Stimulated activated naive CD8-positive, alpha-beta T cell treated with anti-CD3 and anti-CD28 coated beads, Interleukin-15, Interleukin-2, amounts not matched to agents 100 U/mL and 50 U/mL, for 24 hours (primary cell): ENCODE results near the gene BGN.

ENCODE experiments used
- ATAC-seq: fragments of 150-1000 bp; cut with Tn5 transposase; one replicate; pipeline ENCODE4 v1.10.0; 2021
- DNase-seq: peaks from one replicate; pipeline ENCODE4 v3.0.0; 2021

BGN gene

DNA sequence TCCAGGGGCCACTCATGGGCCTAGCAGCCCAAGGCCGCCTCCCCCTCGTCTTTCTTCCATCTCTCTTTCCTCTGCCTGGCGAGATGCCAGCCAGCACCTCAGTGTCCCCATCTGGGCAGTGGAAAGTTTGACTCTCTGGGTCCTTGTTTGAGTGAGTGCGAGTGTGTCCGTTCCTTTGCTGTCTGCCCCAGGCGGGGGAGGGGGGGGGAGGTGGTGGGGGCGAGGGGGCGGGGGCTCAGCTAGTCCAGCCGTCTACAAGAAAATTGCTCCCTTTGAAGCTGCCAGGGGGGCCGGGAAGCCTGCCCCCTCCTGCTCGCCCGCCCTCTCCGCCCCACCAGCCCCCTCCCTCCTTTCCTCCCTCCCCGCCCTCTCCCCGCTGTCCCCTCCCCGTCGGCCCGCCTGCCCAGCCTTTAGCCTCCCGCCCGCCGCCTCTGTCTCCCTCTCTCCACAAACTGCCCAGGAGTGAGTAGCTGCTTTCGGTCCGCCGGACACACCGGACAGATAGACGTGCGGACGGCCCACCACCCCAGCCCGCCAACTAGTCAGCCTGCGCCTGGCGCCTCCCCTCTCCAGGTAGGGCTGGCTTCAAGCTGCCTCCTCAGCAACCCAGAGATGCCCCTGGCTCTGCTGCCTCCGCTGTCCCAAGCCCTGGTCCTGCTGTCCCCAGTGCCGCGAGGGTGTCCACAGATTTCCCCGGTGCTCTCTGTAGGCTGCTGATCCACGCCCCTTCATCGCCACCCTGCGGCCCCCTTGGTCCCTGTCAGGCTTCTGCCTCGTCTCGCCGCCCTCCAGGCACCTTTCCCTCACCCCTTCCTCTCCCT, at the start of gene BGN:
Gene BGN (plus strand): TSS at position 440 of the 821 bp plus-strand sequence. CDS start 9,652 bp downstream, outside the sequence.
- DNase-seq = peak; percentile 7
- ATAC-seq = no peak

DNA sequence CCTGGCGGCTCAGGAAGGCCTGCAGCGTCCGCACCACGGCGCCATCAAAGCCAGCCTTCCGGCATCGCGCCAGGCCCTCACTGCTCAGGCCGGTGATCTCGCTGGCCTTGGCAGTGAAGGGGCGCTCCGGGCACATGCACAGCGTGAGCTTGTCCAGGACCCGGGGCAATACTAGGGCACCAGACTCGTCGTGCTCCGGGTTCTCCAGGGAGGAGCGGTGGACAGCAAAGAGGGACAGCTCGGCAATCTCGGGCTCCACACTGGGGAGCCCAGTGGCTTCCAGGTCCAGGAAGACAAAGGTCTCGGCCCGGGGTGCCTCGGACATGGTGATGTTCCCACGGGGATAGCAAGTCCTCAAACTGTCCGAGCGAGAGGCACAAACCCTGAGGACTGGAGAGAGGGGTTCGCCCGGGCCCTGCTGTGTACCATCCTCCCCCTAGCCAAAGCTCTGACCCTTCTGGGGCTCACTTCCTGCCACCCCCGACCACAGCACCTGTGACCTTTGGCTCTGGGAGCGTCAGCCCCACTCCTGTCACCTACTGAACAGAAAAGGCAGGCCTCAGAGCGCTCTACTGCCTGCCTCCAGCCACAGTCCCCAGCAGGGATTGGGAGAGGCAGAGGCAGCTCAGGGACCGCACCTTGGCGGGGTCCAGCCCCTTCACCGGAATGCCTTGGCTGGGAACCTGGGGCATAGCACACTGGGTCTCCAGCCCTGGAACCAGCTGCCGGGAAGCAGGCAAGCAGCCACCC, 49.5 kb upstream of the BGN start:
- no peak for ATAC-seq
- no peak for DNase-seq

DNA sequence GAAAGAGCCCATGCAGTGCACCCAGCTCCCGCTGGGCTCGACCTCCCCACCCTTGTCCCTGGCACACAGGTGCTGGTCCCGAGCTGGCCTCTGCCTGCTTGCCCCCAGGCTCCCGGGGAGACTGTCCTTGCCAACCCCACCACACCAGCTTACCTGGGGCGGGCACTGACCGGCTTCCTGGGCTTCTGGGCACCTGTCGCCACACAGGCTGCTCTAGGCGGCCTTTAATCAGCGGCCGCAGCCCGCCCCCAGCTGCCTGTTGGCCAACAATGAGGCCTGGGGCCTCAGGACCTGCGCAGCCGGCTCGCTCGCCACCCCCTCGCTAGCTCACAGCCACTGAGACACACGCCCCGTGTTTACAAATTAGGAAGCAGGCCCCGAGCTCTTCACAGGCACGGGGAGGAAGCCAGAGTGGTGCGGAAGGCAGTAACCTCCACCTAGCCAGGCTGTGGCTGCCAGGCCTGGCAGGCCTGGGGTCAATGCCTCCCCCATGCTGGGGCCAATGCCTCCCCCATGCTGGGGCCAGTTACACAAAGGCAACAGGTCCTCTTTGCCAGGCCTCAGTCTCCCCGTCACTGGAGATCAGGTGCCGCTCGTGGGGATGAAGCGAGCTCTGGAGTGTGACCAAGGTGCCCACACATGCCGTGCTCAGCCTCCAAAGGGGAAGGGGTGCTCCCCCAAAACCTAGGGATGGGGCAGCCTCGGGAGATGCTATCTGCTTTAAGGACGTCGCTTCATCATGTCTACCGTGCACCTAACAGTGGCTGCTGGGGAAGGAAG, 48.7 kb upstream of the BGN start, which contains the start of gene TREX2:
Gene TREX2 (minus strand): TSS at position 201 of the 780 bp plus-strand sequence. CDS start 626 bp downstream, outside the sequence.
- ATAC-seq = no peak
- no peak for DNase-seq

- ATAC-seq (no peak), DNase-seq (no peak)
These were observed 48.2 kb upstream of the BGN start for GRCh38 chrX:153446636-153446936.

DNA sequence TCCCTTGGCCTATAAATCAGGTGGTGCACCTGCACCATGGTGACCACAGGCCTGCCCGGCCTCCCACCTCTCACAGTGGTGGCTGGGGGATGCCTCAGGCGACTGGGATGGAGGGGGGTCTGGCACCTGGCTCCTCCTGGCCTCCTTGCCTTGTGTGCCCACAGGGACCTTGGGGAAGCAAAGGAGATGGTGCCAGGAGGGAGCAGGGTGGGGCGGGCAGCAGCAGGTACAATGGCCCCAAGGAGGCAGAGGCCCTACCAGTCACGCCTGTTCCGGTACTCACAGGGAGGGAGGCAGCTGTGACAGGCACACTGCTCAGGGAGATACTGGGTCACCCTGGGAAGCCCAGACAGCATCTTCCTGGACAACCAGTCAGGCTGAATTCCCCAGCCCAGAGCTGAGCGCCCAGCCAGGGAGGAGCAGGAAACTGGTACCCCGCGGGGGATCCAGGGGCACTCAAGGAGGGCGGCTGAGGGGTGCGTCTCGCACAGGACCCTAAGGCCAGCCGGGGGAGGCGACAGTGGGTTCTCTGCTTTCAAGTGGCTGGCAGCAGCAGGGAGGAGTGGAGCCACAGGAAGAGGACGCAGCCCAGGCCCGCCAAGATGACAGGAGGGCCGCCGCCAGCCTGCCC, 47.7 kb upstream of the BGN start:
- no peak for ATAC-seq
- DNase-seq = no peak

GRCh38 chrX:153447581-153447960, 47.2 kb upstream of the BGN start:
- ATAC-seq (no peak), DNase-seq (no peak)

DNA sequence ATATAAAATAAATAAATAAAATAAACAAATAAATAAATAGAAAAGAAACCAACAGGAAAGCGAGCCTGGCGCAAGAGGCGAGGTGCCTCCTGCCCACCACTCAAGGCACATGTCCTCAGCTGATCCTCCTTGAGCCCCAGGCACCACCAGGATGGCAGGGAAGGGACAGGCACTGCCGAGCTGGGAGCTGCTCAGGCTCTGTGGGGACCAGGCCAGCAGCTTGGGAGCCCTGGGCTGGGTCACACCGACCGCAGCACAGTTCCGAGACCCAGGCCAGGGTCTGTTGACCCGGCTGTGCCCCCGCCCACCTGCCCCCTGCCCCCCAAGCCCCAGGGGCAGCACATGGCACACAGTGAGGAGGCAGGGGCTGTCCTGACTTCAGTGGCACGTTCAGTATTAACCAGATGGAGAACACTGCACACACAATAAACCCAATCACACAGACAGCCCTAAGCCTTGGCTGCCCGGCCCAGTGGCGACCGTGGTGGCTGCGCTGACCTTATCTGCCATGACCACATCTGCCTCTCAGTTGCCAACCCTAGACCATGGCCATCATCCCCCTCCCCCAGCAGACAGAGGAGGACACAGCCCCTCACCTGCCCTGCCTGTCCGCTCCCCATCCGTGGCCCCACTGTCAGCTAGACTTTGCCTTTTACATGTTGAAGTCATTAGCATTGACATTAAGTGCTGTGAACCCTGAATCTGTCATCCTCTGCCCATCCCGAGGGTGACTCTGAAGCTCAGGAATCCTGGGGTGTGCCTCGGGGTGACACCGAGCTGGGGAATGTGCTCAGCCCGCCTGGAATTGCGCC, 46.0 kb upstream of the BGN start:
- ATAC-seq = no peak
- DNase-seq = no peak

GRCh38 chrX:153449368-153450113, 45.2 kb upstream of the BGN start:
- ATAC-seq = no peak
- DNase-seq = no peak

DNA sequence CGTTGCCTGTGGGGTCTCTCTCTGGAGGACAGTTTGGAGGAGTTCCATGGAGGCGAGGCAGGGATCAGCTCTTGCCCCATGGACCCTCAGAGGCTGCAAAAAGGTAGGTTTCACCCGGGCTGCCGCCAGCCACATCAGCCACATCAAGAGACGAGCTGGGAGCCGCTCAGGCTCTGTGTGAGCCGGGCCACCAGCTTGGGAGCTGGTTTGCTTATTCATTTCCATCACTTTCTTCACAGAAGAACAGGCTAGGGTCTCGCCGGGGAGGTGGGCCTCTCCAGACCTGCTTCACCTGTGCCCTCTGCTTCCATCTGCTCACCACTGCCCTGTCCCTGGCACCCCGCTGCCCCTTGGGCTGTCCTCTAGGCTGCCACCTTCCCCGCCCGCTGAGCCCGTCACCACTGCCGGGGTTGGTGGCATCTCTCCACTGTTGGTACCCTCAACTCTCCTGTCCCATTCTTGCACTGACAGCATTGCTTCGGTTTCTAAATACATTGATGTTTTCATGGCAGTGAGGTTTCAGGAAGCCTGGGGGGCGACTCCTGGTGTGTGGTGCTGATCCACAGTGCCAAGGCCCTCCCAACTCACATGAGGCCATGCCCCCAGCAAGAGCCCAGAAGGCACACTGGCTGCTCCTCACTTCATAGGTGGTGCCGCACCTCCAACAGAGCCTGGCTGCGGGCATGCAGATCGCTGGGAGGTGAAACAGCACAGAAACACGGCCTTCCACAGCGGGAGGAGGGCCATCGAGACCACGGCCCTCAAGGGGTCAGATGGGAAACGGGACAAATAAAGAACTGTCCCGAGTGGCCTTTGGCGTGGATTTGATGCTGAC, 44.4 kb upstream of the BGN start:
- ATAC-seq = no peak
- no peak for DNase-seq

- ATAC-seq (no peak), DNase-seq (no peak)
These were observed 43.9 kb upstream of the BGN start for GRCh38 chrX:153450949-153451277.

DNA sequence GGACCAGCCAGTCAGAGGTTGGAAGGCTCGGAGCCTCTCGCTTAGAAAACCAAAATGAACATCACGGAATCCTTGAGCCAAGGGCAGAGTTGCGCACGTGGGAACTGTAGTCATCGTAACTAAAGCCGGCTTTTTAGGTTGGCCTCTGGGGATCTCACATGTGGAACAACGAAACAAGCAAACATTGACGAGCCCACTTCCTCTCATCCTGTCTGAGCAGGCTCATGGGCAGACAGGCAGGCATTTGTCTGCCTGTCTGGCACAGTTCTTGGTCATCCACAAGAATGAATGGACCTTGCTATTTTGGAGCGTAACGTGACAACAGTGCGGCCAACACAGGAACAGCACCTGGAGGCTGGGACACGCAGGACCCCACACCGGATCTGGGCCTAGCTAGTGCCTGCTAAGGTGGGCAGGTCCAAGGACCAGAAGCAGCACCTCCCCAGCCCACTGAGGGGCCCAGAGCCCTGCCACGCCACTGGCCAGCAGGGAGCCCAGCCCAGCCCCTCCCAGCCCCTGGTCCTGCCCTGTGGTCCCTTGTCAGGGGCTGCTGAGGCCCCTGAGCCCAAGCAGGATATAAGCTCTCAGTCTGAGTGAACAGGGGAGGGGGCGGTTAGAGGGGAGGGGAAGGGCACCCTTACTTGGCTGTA, 39.8 kb upstream of the BGN start:
- DNase-seq = no peak
- ATAC-seq = no peak

GRCh38 chrX:153455571-153455970, 39.2 kb upstream of the BGN start:
- no peak for DNase-seq
- ATAC-seq = no peak

GRCh38 chrX:153456161-153456560, 38.6 kb upstream of the BGN start:
- DNase-seq (no peak), ATAC-seq (no peak)

DNA sequence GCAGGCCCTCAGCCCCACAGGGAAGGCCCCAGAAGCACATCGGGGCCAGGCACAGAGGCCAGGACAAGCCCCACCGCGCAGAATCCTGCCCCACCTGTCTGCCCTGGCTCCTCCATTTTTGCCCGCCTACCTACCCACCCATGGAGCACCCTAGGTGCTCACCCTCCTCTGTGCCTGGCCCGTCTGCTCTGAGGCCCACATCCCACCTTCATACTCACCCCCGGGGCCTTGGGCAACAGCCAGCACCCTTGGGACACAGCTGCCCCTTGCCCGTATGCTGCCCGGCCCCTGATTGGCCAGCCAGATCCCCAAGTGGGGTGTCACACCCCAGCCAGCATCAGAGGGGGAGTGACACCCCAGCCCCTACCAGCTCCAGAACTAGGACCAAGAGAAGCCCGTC, 38.1 kb upstream of the BGN start:
- no peak for ATAC-seq
- DNase-seq = no peak

- DNase-seq (no peak), ATAC-seq (no peak)
These were observed 37.5 kb upstream of the BGN start for GRCh38 chrX:153457136-153457825.

DNA sequence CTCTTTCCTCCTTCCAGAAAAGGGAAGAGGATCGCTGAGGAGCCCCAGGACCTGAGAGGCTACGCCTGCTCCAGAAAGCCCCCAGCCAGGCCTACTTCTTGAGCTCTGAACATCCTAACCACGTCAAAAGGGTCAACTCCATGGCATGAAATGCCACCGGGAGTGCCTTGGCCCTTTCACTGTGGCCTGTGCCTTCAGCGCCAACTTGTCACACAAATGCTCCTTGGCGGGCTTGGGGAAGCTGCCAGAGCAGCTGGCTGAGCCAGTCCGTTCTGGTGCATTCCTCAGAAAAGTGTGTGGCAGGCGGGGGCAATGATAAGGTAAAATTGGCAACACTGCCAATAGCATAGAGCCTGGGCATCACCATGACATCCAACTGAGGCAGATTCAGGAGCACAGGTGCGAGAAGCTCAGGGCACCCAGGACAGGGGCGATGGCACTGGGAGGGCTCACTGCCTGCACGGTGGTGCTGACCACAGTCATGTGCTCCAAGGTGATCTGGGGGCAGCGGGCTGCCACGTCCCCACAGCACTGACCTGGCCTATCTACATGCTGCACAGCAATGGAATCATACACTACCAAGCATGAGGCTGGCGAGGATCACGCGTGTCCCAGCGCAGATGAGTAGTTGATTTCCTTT, 36.8 kb upstream of the BGN start:
- DNase-seq (no peak), ATAC-seq (no peak)

DNA sequence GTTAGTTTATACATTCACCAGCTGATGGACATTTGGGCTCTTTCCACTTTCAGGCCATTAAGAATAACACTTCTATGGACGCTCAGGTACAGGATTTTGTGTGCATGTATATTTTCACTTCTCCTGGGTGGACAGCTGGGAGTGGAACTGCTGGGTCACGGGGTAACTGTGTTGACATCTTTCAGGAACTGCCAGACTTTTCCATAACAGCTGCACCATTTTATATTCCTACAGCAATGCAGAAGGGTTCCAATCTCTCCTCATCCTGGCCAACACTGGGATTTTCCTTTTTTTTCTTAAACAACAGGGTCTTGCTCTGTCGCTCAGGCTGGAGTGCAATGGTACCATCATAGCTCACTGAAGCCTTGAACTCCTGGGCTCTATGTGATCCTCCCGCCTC, 36.3 kb upstream of the BGN start:
- no peak for DNase-seq
- no peak for ATAC-seq

- DNase-seq (no peak), ATAC-seq (no peak)
These were observed 34.8 kb upstream of the BGN start for GRCh38 chrX:153459986-153460385.
